ENCODE data around the gene ASCL4. TPM values are rescaled to one million over a fixed set of nuclear protein-coding genes. Genes with fewer than 3 reads are reported as not detected.

Gene ASCL4
- total and polyA plus RNA-seq, 2 donors (not counting 1 experiment from before 2014, with no cell fraction given), result not detected

DNA sequence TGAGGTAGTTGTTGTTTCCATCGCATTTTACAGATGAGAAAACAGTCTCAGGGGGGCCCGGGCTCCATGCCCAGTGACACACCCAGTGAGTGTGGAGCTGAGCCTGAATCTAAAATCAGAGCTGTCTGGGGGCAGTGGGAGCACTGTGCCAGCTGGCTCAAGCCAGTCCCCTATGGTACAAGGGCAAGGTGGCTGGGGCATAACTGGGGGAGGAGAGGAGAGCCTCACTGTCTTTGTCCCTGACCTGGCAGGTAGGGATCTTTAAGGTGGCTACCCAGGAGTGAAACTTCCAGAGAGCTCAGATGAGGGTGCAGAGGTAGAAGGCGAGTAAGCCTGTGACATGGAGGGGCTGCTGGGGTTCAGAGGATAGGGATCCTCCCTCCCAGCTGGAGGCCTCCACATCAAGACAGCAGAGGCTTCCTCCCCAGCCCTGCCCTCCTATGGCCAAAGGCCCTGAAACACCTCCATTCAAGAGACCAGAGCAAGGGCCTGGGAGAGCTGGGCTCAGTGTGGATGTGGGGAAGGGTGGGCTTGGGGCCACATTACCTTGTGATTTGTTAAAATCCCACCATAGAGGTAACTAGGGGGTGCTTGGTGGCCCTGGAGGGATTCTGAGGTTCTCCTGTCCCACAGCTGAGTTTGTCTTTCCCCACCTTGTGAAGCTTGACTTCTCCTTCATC is 33.1 kb downstream of the ASCL4 start:
- no peaks in the 10 kb centered on the region for H3K27me3 ChIP-seq (ENCODE audit: control insufficient read depth, insufficient read depth, low read length)
- no peak overlapping the region for H3K9ac ChIP-seq (ENCODE audit: insufficient read depth, low read length)
- H3K27ac ChIP-seq (ENCODE audit: insufficient read depth, low read length), result no peak overlapping the region
- H3K4me3 ChIP-seq (replicated peaks in 1 of 4; ENCODE audit: control extremely low read depth in 1 of 4, insufficient read depth in 1 of 4, low read depth in 3 of 4, low read length in 4 of 4), result no peak overlapping the region
- no peak overlapping the region for H2AFZ ChIP-seq (ENCODE audit: low read length)
- no peaks in the 10 kb centered on the region for H3K79me2 ChIP-seq (ENCODE audit: control insufficient read depth, insufficient read depth, low read length)
- no peaks in the 10 kb centered on the region for H3K36me3 ChIP-seq (ENCODE audit: control insufficient read depth, insufficient read depth, low read length)
- H3K4me2 ChIP-seq (ENCODE audit: extremely low read depth, insufficient read depth, low read length), result no peak overlapping the region
- no peak for TF ChIP-seq EZH2 (IDR thresholded peaks at IDR 0.05; ENCODE audit: low read length, missing control alignments)
- TF ChIP-seq, protein P1, sequence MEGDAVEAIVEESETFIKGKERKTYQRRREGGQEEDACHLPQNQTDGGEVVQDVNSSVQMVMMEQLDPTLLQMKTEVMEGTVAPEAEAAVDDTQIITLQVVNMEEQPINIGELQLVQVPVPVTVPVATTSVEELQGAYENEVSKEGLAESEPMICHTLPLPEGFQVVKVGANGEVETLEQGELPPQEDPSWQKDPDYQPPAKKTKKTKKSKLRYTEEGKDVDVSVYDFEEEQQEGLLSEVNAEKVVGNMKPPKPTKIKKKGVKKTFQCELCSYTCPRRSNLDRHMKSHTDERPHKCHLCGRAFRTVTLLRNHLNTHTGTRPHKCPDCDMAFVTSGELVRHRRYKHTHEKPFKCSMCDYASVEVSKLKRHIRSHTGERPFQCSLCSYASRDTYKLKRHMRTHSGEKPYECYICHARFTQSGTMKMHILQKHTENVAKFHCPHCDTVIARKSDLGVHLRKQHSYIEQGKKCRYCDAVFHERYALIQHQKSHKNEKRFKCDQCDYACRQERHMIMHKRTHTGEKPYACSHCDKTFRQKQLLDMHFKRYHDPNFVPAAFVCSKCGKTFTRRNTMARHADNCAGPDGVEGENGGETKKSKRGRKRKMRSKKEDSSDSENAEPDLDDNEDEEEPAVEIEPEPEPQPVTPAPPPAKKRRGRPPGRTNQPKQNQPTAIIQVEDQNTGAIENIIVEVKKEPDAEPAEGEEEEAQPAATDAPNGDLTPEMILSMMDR (conservative IDR thresholded peaks at IDR 0.05 in 1 of 2, IDR thresholded peaks at IDR 0.05 in 1 of 2; ENCODE audit: low read depth in 1 of 2, low read length in 2 of 2), result no peak
- H3K9me3 ChIP-seq (ENCODE audit: control insufficient read depth, insufficient read depth, low read depth, low read length), result no peaks in the 10 kb centered on the region
- DNase-seq (ENCODE audit: low read depth in 2 of 2), result no peak
- no peaks in the 10 kb centered on the region for H3K4me1 ChIP-seq (ENCODE audit: control insufficient read depth, extremely low read depth, insufficient read depth, low read length)
- H4K20me1 ChIP-seq (ENCODE audit: control insufficient read depth, extremely low read depth, insufficient read depth, low read length), result no peaks in the 10 kb centered on the region

GRCh38 chr12:107817250-107817649 is 42.7 kb downstream of the ASCL4 start:
- H3K9ac ChIP-seq (ENCODE audit: insufficient read depth, low read length), result no peak overlapping the region
- no peak overlapping the region for H3K27ac ChIP-seq (ENCODE audit: insufficient read depth, low read length)
- no peak for TF ChIP-seq EZH2 (IDR thresholded peaks at IDR 0.05; ENCODE audit: low read length, missing control alignments)
- H2AFZ ChIP-seq (ENCODE audit: low read length), result no peak overlapping the region
- no peaks in the 10 kb centered on the region for H3K9me3 ChIP-seq (ENCODE audit: control insufficient read depth, insufficient read depth, low read depth, low read length)
- no peaks in the 10 kb centered on the region for H3K36me3 ChIP-seq (ENCODE audit: control insufficient read depth, insufficient read depth, low read length)
- no peak overlapping the region for H3K4me3 ChIP-seq (replicated peaks in 1 of 4; ENCODE audit: control extremely low read depth in 1 of 4, insufficient read depth in 1 of 4, low read depth in 3 of 4, low read length in 4 of 4)
- no peaks in the 10 kb centered on the region for H3K4me1 ChIP-seq (ENCODE audit: control insufficient read depth, extremely low read depth, insufficient read depth, low read length)
- no peaks in the 10 kb centered on the region for H4K20me1 ChIP-seq (ENCODE audit: control insufficient read depth, extremely low read depth, insufficient read depth, low read length)
- no peaks in the 10 kb centered on the region for H3K79me2 ChIP-seq (ENCODE audit: control insufficient read depth, insufficient read depth, low read length)
- no peak for DNase-seq (ENCODE audit: low read depth in 2 of 2)
- H3K27me3 ChIP-seq (ENCODE audit: control insufficient read depth, insufficient read depth, low read length), result no peaks in the 10 kb centered on the region
- no peak overlapping the region for H3K4me2 ChIP-seq (ENCODE audit: extremely low read depth, insufficient read depth, low read length)

GRCh38 chr12:107818984-107819383 is 44.5 kb downstream of the ASCL4 start:
- Histone ChIP-seq H3K4me3 (replicated peaks in 1 of 4; ENCODE audit: control extremely low read depth in 1 of 4, insufficient read depth in 1 of 4, low read depth in 3 of 4, low read length in 4 of 4) (no peak overlapping the region), H3K4me1 (ENCODE audit: control insufficient read depth, extremely low read depth, insufficient read depth, low read length) (no peaks in the 10 kb centered on the region), H4K20me1 (ENCODE audit: control insufficient read depth, extremely low read depth, insufficient read depth, low read length) (no peaks in the 10 kb centered on the region), H3K4me2 (ENCODE audit: extremely low read depth, insufficient read depth, low read length) (no peak overlapping the region), H3K27ac (ENCODE audit: insufficient read depth, low read length) (no peak overlapping the region), H3K9ac (ENCODE audit: insufficient read depth, low read length) (no peak overlapping the region), H3K36me3 (ENCODE audit: control insufficient read depth, insufficient read depth, low read length) (no peaks in the 10 kb centered on the region), H2AFZ (ENCODE audit: low read length) (no peak overlapping the region), H3K79me2 (ENCODE audit: control insufficient read depth, insufficient read depth, low read length) (no peaks in the 10 kb centered on the region), H3K27me3 (ENCODE audit: control insufficient read depth, insufficient read depth, low read length) (no peaks in the 10 kb centered on the region), H3K9me3 (ENCODE audit: control insufficient read depth, insufficient read depth, low read depth, low read length) (no peaks in the 10 kb centered on the region)
- no peak for TF ChIP-seq EZH2 (IDR thresholded peaks at IDR 0.05; ENCODE audit: low read length, missing control alignments)
- TF ChIP-seq, protein P1 (conservative IDR thresholded peaks at IDR 0.05 in 1 of 2, IDR thresholded peaks at IDR 0.05 in 1 of 2; ENCODE audit: low read depth in 1 of 2, low read length in 2 of 2), result no peak
- peak in 1 of 2 donors; percentile 83 for DNase-seq (ENCODE audit: low read depth in 2 of 2)
